ENCODE measurements around the gene RTP5. TPM values are rescaled to one million over a fixed set of nuclear protein-coding genes. Genes with fewer than 3 reads are reported as not detected.

The RTP5 gene
- total and polyA plus RNA-seq, 2 of the 8 experiments (the other 6 are each of a cell fraction or from before 2014, with no cell fraction given) = not detected

DNA sequence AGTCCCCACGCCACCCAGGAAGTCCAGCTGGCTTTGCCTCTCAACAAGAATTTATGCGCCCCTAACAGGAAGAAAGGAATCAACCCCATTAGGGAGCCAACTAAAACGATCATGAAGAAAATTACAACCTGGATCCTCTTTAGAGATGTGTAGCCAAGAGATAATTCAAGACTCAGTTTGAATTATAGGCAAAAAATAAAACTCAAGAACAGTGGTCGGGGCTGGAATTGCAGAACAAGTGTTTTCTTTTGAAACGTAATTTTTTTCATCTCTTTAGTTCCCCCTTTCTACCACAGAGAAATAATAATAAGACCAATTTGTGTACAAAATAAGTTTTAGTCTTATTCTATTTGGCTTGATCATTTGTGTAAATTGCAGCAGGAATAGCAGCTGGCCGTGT, 33.2 kb upstream of the RTP5 start (continued):
- TF ChIP-seq CBX8 (IDR thresholded peaks at IDR 0.05; ENCODE audit: borderline replicate concordance, low read depth, low read length) (no peak), RBBP5 (IDR thresholded peaks at IDR 0.05; ENCODE audit: borderline replicate concordance, low read depth, low read length) (no peak), MAFK (IDR thresholded peaks at IDR 0.05; ENCODE audit: low read depth, low read length) (no peak), TBP (IDR thresholded peaks at IDR 0.05; ENCODE audit: low read depth, low read length) (no peak), CTBP2 (IDR thresholded peaks at IDR 0.05; ENCODE audit: borderline replicate concordance, insufficient read depth, insufficient read length, low read length) (no peak), ASH2L (IDR thresholded peaks at IDR 0.05; ENCODE audit: low read length) (no peak)
